BLaER1 (cell line): ENCODE data around the gene SMIM15.

ENCODE experiments used
- H3K27ac ChIP-seq: shearing (Covaris generic); formaldehyde crosslinking; 2 replicates; pipeline ENCODE4 v1.8.1; 2022
- H3K27me3 ChIP-seq: shearing (Covaris generic); formaldehyde crosslinking; 2 replicates; pipeline ENCODE4 v1.8.1; 2022
- H3K36me3 ChIP-seq: shearing (Covaris generic); formaldehyde crosslinking; 2 replicates; pipeline ENCODE4 v1.8.1; 2022
- H3K4me1 ChIP-seq: shearing (Covaris generic); formaldehyde crosslinking; 2 replicates; pipeline ENCODE4 v1.8.1; 2022
- H3K4me2 ChIP-seq: shearing (Covaris generic); formaldehyde crosslinking; 2 replicates; pipeline ENCODE4 v1.8.1; 2022
- H3K4me3 ChIP-seq: shearing (Covaris generic); formaldehyde crosslinking; 2 replicates; pipeline ENCODE4 v1.8.1; 2022
- H3K9ac ChIP-seq: shearing (Covaris generic); formaldehyde crosslinking; 2 replicates; pipeline ENCODE4 v1.8.1; 2022
- H3K9me3 ChIP-seq: shearing (Covaris generic); formaldehyde crosslinking; 2 replicates; pipeline ENCODE4 v1.8.1; 2022
- H4K20me1 ChIP-seq: shearing (Covaris generic); formaldehyde crosslinking; 2 replicates; pipeline ENCODE4 v1.8.1; 2022
- Cebpa-rat ChIP-seq: shearing (Covaris generic); IDR thresholded peaks from 2 replicates; pipeline ENCODE4 v1.8.1; 2022

Gene SMIM15

GRCh38 chr5:61183538-61183937 lies 21.3 kb upstream of the SMIM15 start:
- H3K4me3 ChIP-seq, result no peak overlapping the region
- H3K27ac ChIP-seq, result no peak overlapping the region
- peaks cover 14% of the 10 kb centered on the region; the same call in 1 of the 2 replicates for H3K9me3 ChIP-seq
- no peak for TF ChIP-seq Cebpa-rat
- H4K20me1 ChIP-seq, result no peaks in the 10 kb centered on the region
- no peaks in the 10 kb centered on the region for H3K27me3 ChIP-seq
- no peak overlapping the region for H3K9ac ChIP-seq
- H3K4me2 ChIP-seq, result no peak overlapping the region
- H3K36me3 ChIP-seq, result no peaks in the 10 kb centered on the region
- peaks cover 33% of the 10 kb centered on the region for H3K4me1 ChIP-seq

DNA sequence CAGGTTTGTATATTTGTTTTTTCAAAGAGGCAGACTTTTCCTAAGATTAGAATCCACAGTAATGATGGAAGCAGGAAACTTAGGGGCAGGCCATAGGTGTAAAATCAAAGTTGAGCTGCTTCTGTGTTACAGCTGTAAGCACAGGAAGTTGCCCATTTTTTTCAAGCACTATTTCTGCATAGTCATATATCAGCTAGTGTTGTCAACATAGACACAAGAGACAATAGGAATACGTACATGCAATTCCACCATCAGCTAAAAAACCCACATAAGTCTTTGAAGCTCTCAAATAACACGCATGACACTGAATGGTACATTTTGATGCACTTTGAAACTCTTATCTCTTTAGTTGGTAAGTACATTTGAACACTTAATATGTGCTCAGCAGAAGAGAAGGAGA lies 20.2 kb upstream of the SMIM15 start:
- no peak overlapping the region for H3K4me3 ChIP-seq

DNA sequence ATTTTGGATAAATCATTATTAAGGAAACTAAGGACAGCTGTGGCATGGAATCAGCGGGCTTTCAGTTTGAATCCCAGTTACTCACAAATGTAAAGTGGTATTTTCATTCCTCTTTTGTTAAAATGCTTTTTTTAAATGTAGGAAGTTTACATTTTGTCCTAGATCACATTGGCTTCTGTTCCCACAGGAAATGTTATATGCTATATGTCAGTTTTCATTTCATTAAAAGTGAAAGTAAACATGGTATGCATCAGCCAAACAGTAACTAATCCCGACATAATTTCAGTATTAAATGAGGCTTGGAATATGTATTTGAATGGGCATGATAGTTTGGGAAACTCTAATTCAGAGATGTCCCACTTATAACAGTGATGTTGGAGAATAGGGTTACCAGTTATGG lies 18.6 kb upstream of the SMIM15 start:
- no peak for TF ChIP-seq Cebpa-rat
- peaks cover 30% of the 10 kb centered on the region for H3K4me1 ChIP-seq
- H4K20me1 ChIP-seq, result no peaks in the 10 kb centered on the region
- H3K36me3 ChIP-seq, result no peaks in the 10 kb centered on the region
- no peaks in the 10 kb centered on the region for H3K9me3 ChIP-seq
- no peak overlapping the region for H3K9ac ChIP-seq
- no peaks in the 10 kb centered on the region for H3K27me3 ChIP-seq
- no peak overlapping the region for H3K27ac ChIP-seq
- H3K4me3 ChIP-seq, result peak overlapping the region; percentile 5; the same call in 1 of the 2 replicates
- H3K4me2 ChIP-seq, result peak overlapping the region; percentile 65

More for the DNA sequence above, 20.2 kb upstream of the SMIM15 start:
- Histone ChIP-seq H3K27me3 (no peaks in the 10 kb centered on the region), H4K20me1 (no peaks in the 10 kb centered on the region), H3K36me3 (no peaks in the 10 kb centered on the region), H3K9ac (no peak overlapping the region), H3K4me2 (no peak overlapping the region), H3K9me3 (0 out of 2 replicates have a peak, but pooled peaks cover 9% of the 10 kb centered on the region), H3K27ac (no peak overlapping the region), H3K4me1 (peaks cover 41% of the 10 kb centered on the region)
- no peak for TF ChIP-seq Cebpa-rat

DNA sequence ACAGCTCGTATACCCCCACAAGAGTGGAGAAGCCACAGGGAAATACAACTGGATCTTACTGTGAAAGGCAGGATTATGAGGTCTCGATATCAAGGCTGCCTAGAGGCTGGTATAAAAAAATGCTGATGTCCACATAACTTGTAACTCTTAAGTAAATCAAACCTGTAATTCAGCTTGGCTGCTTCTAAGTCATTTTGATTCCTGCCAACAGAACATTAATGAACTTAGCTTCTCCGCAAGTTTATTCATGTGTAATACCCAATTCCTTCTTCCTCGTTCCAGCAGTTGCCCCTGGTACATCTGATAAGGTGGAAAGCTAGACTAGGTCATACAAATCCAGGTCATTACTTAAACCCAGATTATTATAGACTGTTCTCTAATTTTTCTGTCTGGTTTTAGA lies 16.4 kb upstream of the SMIM15 start:
- no peak overlapping the region for H3K27ac ChIP-seq
- H3K4me2 ChIP-seq, result no peak overlapping the region
- H3K4me1 ChIP-seq, result peaks cover 30% of the 10 kb centered on the region
- H3K9me3 ChIP-seq, result no peaks in the 10 kb centered on the region
- no peaks in the 10 kb centered on the region for H4K20me1 ChIP-seq
- TF ChIP-seq Cebpa-rat, result no peak
- H3K36me3 ChIP-seq, result no peaks in the 10 kb centered on the region
- no peaks in the 10 kb centered on the region for H3K27me3 ChIP-seq
- H3K9ac ChIP-seq, result no peak overlapping the region
- no peak overlapping the region for H3K4me3 ChIP-seq

- H4K20me1 ChIP-seq, result no peaks in the 10 kb centered on the region
- H3K36me3 ChIP-seq, result no peaks in the 10 kb centered on the region
- H3K9me3 ChIP-seq, result no peaks in the 10 kb centered on the region
- no peak overlapping the region for H3K9ac ChIP-seq
- no peak for TF ChIP-seq Cebpa-rat
- peaks cover 30% of the 10 kb centered on the region for H3K4me1 ChIP-seq
- no peak overlapping the region for H3K4me3 ChIP-seq
- H3K4me2 ChIP-seq, result peak overlapping the region; percentile 22; the same call in 1 of the 2 replicates
- H3K27ac ChIP-seq, result no peak overlapping the region
- no peaks in the 10 kb centered on the region for H3K27me3 ChIP-seq
Observed at GRCh38 chr5:61177716-61178115, 15.4 kb upstream of the SMIM15 start.

DNA sequence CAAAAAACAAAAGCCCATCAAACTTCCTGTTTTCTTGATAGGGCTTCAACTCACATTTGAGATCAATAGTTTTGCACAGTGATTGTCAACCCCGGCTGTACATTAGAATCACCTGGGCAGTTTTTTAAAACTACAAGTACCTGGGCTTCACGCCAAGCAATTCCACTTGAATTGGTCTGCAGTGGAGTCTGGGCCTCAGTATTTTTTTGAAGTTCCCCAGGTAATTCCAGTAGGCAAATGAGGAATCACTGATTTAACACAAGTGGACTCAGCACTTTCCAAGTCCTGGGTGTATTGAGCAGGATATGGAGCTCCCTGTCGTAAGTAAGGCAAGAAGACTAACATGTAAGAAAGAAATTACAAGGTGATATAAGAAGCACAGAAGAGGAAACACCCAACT lies 14.8 kb upstream of the SMIM15 start:
- no peaks in the 10 kb centered on the region for H3K36me3 ChIP-seq
- peaks cover 24% of the 10 kb centered on the region for H3K4me1 ChIP-seq
- no peak for TF ChIP-seq Cebpa-rat
- no peak overlapping the region for H3K4me2 ChIP-seq
- no peak overlapping the region for H3K4me3 ChIP-seq
- no peaks in the 10 kb centered on the region for H4K20me1 ChIP-seq
- no peaks in the 10 kb centered on the region for H3K9me3 ChIP-seq
- H3K27me3 ChIP-seq, result no peaks in the 10 kb centered on the region
- H3K27ac ChIP-seq, result no peak overlapping the region
- no peak overlapping the region for H3K9ac ChIP-seq

DNA sequence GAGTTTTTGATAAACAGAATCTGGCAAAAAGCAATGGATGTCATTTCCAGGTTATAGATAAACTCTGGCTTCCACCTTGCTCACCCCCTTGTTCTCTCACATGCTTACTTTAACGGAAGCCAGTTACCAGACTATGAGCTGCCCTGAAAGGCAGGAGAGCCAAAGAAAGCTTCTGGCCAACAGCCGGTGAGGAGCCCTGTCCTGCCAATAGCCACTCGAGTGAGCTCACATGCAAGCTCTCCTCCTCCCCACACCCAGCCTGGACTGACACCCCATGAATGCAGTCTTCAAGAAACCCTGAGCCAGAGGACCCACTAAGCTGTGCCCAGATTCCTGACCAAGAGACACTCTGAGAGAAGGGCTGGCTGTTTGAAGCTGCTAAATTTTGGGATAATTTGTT lies 14.4 kb upstream of the SMIM15 start:
- Histone ChIP-seq H3K9ac (no peak overlapping the region), H3K36me3 (no peaks in the 10 kb centered on the region), H3K9me3 (no peaks in the 10 kb centered on the region), H4K20me1 (no peaks in the 10 kb centered on the region), H3K4me1 (peaks cover 21% of the 10 kb centered on the region), H3K4me3 (no peak overlapping the region), H3K27ac (no peak overlapping the region), H3K4me2 (no peak overlapping the region), H3K27me3 (no peaks in the 10 kb centered on the region)
- no peak for TF ChIP-seq Cebpa-rat

DNA sequence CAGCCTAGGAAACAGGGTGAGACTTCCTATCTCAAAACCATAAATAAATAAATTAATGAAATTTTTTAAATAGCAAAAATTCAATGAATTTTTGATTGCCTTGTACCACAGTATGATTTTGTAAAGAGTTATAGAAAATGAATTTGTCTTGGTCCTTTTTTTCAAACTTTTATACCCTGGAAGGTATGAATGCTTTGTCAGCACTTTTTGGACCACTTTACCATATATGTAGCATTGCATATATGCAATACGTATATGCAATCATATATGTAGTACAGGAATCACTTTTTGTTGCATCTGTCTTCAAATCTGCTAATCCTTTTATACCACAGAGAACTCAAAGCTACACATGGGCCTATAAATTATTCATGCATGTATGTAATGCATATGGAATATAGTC lies 9.2 kb upstream of the SMIM15 start:
- Histone ChIP-seq H3K27ac (no peak overlapping the region), H4K20me1 (no peaks in the 10 kb centered on the region), H3K36me3 (no peaks in the 10 kb centered on the region), H3K27me3 (no peaks in the 10 kb centered on the region), H3K4me3 (no peak overlapping the region), H3K9me3 (no peaks in the 10 kb centered on the region), H3K4me1 (no peaks in the 10 kb centered on the region), H3K9ac (no peak overlapping the region), H3K4me2 (no peak overlapping the region)
- TF ChIP-seq Cebpa-rat, result no peak

- no peak overlapping the region for H3K4me2 ChIP-seq
- no peaks in the 10 kb centered on the region for H3K9me3 ChIP-seq
- TF ChIP-seq Cebpa-rat, result no peak
- H3K27ac ChIP-seq, result no peak overlapping the region
- H3K4me1 ChIP-seq, result no peaks in the 10 kb centered on the region
- no peaks in the 10 kb centered on the region for H3K36me3 ChIP-seq
- H3K4me3 ChIP-seq, result no peak overlapping the region
- no peaks in the 10 kb centered on the region for H3K27me3 ChIP-seq
- H4K20me1 ChIP-seq, result no peaks in the 10 kb centered on the region
- H3K9ac ChIP-seq, result no peak overlapping the region
Observed at GRCh38 chr5:61168951-61169350, 6.7 kb upstream of the SMIM15 start.

- Histone ChIP-seq H3K27me3 (no peaks in the 10 kb centered on the region), H3K4me1 (no peaks in the 10 kb centered on the region), H4K20me1 (no peaks in the 10 kb centered on the region), H3K4me3 (no peak overlapping the region), H3K36me3 (no peaks in the 10 kb centered on the region), H3K9me3 (no peaks in the 10 kb centered on the region), H3K4me2 (no peak overlapping the region), H3K9ac (no peak overlapping the region), H3K27ac (no peak overlapping the region)
- no peak for TF ChIP-seq Cebpa-rat
Observed at GRCh38 chr5:61167382-61167781, 5.1 kb upstream of the SMIM15 start.

DNA sequence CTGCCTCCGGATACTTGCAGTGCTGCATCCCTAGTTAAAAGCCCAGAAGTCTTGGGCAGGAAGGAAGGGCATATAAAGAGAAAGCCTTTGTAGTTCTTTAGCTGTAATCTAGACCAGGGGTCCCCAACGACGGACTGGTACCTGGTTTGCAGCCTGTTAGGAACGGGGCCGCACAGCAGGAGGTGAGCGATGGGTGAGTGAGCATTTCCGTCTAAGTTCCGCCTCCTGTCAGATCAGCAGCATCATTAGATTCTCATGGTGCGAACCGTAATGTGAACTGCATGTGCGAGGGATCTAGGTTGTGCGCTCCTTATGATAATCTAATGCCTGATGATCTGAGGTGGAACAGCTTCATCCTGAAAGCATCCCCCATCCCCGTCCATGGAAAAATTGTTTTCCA lies 1.6 kb upstream of the SMIM15 start:
- Histone ChIP-seq H3K4me1 (peaks cover 19% of the 10 kb centered on the region), H4K20me1 (no peaks in the 10 kb centered on the region), H3K36me3 (peaks cover 12% of the 10 kb centered on the region; the same call in 1 of the 2 replicates), H3K4me2 (no peak overlapping the region), H3K27me3 (no peaks in the 10 kb centered on the region), H3K9ac (no peak overlapping the region), H3K27ac (no peak overlapping the region), H3K4me3 (no peak overlapping the region), H3K9me3 (peaks cover 3% of the 10 kb centered on the region; the same call in 1 of the 2 replicates)
- no peak for TF ChIP-seq Cebpa-rat
